Kidney glomerular epithelial cell (primary cell): ENCODE results near the gene PCDH8.

Experiments
- DNase-seq: peaks from one replicate; lab custom pipeline; 2025; lab: John Stamatoyannopoulos, UW

The PCDH8 gene

GRCh38 chr13:52848455-52849195 lies at the start of gene PCDH8:
PCDH8 (minus strand) TSS chr13:52848640; CDS start chr13:52848436, 204 bp downstream.
- no peak for DNase-seq

- no peak for DNase-seq
Observed at GRCh38 chr13:52896827-52897659, 48.6 kb upstream of the PCDH8 start.

GRCh38 chr13:52894413-52894812 lies 46.0 kb upstream of the PCDH8 start:
- no peak for DNase-seq

GRCh38 chr13:52892925-52893324 lies 44.5 kb upstream of the PCDH8 start:
- DNase-seq: peak; percentile 46

- no peak for DNase-seq
Observed at GRCh38 chr13:52891706-52892105, 43.3 kb upstream of the PCDH8 start.

GRCh38 chr13:52887165-52887564 lies 38.7 kb upstream of the PCDH8 start:
- DNase-seq: no peak

GRCh38 chr13:52885141-52885540 lies 36.7 kb upstream of the PCDH8 start:
- DNase-seq: no peak

- no peak for DNase-seq
Observed at GRCh38 chr13:52884429-52885010, 36.1 kb upstream of the PCDH8 start.

GRCh38 chr13:52882785-52883184 lies 34.3 kb upstream of the PCDH8 start:
- DNase-seq: no peak

GRCh38 chr13:52879950-52880741 lies 31.7 kb upstream of the PCDH8 start:
- no peak for DNase-seq

- no peak for DNase-seq
Observed at GRCh38 chr13:52878831-52879230, 30.4 kb upstream of the PCDH8 start.

- no peak for DNase-seq
Observed at GRCh38 chr13:52870143-52870542, 21.7 kb upstream of the PCDH8 start.

GRCh38 chr13:52869621-52870020 lies 21.2 kb upstream of the PCDH8 start:
- DNase-seq: no peak

- no peak for DNase-seq
Observed at GRCh38 chr13:52869050-52869449, 20.6 kb upstream of the PCDH8 start.

GRCh38 chr13:52868190-52868589 lies 19.8 kb upstream of the PCDH8 start:
- no peak for DNase-seq

GRCh38 chr13:52864941-52865340 lies 16.5 kb upstream of the PCDH8 start:
- DNase-seq: no peak

GRCh38 chr13:52862358-52863206 lies 14.1 kb upstream of the PCDH8 start:
- DNase-seq: peak; percentile 2

GRCh38 chr13:52852444-52852843 lies 4.0 kb upstream of the PCDH8 start:
- no peak for DNase-seq

GRCh38 chr13:52851137-52851962 lies 2.9 kb upstream of the PCDH8 start:
- DNase-seq: peak; percentile 35
